Activated naive CD4-positive, alpha-beta T cell treated with anti-CD3 and anti-CD28 coated beads, Interleukin-2, amount 50 U/mL, for 72 hours (primary cell): ENCODE measurements around the gene ADGRL1. TPM values are rescaled to one million over a fixed set of nuclear protein-coding genes. Genes with fewer than 3 reads are reported as not detected.
"Not testable (repeated sequence)": the region's sequence is repeated elsewhere in the genome, so short reads cannot be mapped to it uniquely, and the experiment has no call there.

Experiments used
- ATAC-seq, 2 donors: fragments of 150-1000 bp; cut with Tn5 transposase; 2 replicates each; pipeline ENCODE4 v1.10.0; 2021; ENCODE audit warnings: mild to moderate bottlenecking in 2 of 2, moderate library complexity in 2 of 2
- DNase-seq, 2 donors: peaks; one replicate each; pipeline ENCODE4 v3.0.0; 2021 to 2022; ENCODE audit warnings: low spot score in 2 of 2
- H3K27ac Mint-ChIP-seq, 2 donors: one replicate each; pipeline ENCODE4 v1.8.0; 2022; ENCODE audit warnings: mild to moderate bottlenecking in 2 of 2, mixed read lengths in 2 of 2
- H3K36me3 Mint-ChIP-seq, 2 donors: one replicate each; pipeline ENCODE4 v1.8.0; 2022; ENCODE audit warnings: mixed read lengths in 2 of 2
- H3K9me3 Mint-ChIP-seq, 2 donors: one replicate each; pipeline ENCODE4 v1.8.0; 2022; ENCODE audit warnings: mixed read lengths in 2 of 2
- total RNA-seq, 2 donors: library from RNA; stranded (reverse); gene quantifications; one replicate each; pipeline ENCODE4 v1.2.3, GENCODE V29; 2022

The ADGRL1 gene
- total RNA-seq, 2 donors from 2014 or later = 9.2 to 25.7 TPM

- H3K9me3 Mint-ChIP-seq, DNase-seq, H3K36me3 Mint-ChIP-seq, ATAC-seq, H3K27ac Mint-ChIP-seq: not testable (repeated sequence)
Measured at GRCh38 chr19:14228446-14229071, 22.6 kb upstream of the ADGRL1 start.

- not testable (repeated sequence) for H3K36me3 Mint-ChIP-seq, H3K9me3 Mint-ChIP-seq, DNase-seq, H3K27ac Mint-ChIP-seq, ATAC-seq
Measured at GRCh38 chr19:14226498-14226897, 20.5 kb upstream of the ADGRL1 start.

DNA sequence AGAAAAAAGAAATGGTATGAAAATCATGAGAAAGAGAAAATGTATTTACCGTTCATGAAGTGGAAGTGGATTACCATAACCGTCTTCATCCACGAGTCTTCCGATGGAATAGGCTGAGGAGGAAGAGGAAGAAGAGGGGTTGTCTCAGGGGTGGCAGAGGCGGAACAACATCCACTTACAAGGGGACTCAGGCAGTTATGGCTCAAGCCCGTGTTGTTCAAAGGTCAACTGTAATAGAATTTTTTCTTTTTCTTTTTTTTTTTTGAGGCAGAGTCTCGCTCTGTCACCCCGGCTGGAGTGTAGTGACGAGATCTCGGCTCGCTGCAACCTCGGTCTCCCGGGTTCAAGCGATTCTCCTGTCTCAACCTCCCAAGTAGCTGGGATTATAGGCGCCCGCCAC, 16.9 kb upstream of the ADGRL1 start:
- Mint-ChIP-seq H3K27ac (no peak overlapping the region), H3K9me3 (no peaks in the 10 kb centered on the region), H3K36me3 (no peaks in the 10 kb centered on the region)
- ATAC-seq (no peak), DNase-seq (no peak)

GRCh38 chr19:14221345-14221744, 15.4 kb upstream of the ADGRL1 start:
- not testable (repeated sequence) for H3K27ac Mint-ChIP-seq, H3K36me3 Mint-ChIP-seq, H3K9me3 Mint-ChIP-seq
- DNase-seq (peak; percentile 70 to 78), ATAC-seq (peak; percentile 80 to 84)

DNA sequence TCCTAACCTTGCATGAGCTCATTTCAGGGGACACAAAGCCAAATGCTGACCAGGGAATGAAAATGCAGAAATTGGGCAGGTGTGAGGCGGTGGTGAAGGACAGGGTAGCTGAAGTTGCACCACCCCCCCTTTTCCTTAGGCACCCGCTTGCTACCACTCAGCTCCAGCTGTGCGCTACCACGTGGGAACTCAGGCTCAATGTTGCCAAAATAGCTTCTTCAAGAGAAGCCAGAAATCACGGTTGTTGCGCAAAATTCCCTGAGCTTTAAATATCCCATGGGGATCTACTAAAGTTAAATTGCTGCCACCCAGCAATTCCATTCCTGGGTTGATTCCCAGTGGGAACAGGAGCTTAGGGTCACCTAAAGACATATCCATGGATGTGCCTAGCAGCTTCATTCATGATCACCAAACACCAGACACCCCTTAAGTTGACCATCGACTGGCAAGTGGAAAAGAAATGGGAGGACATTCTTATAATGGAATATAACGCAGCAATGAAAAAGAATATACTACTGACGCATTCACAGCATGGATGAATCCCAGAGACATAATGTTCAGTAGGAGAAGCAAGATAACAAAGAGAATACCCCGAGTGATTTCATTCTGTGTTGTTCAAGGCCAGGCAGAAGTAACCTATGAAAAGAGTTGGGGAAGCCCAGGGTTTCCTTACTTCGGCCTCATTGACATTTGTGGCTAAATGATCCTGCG, 12.8 kb upstream of the ADGRL1 start:
- Mint-ChIP-seq H3K27ac (no peak overlapping the region), H3K9me3 (no peaks in the 10 kb centered on the region), H3K36me3 (no peaks in the 10 kb centered on the region)
- DNase-seq (no peak), ATAC-seq (no peak)

DNA sequence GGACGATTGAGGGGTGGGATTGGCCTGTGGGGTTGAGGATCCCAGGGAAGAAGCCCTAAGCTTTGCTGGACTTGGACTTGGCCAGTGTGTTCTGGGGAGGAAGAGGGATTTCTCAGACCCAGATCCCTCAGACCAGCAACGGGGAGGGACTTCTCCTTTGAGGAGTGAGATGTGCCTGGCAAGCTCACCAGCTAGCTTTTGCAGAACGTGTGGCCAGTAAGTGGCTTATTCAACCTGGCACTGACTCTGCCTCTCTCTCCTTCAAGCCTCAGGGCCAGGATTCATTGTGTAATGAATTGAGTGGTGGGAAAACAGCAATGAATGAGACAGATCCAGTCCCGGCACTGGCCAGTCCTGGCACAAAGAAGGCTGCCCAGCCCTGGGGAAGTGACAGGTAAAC, 11.9 kb upstream of the ADGRL1 start:
- not testable (repeated sequence) for ATAC-seq, H3K27ac Mint-ChIP-seq

DNA sequence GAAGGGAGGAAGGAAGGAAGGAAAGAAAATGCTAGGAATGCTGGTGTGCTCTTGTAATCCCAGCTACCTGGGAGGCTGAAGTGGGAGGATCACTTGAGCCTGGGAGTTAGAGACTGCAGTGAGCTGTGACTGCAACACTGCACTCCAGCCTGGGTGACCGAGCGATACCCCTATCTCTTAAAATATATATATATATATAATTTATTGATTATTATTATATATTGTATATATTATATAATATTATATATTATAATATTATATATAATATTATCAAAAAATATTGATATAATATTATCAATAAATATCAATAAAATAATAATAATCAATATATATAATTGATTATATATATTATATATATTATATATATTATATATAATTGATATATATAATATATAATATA, 8.6 kb upstream of the ADGRL1 start:
- DNase-seq (no peak), ATAC-seq (peak; percentile 7 to 8)
- Mint-ChIP-seq H3K36me3 (no peaks in the 10 kb centered on the region), H3K27ac (no peak overlapping the region), H3K9me3 (no peaks in the 10 kb centered on the region)

More for the DNA sequence above, 11.9 kb upstream of the ADGRL1 start:
- not testable (repeated sequence) for H3K9me3 Mint-ChIP-seq, DNase-seq, H3K36me3 Mint-ChIP-seq

DNA sequence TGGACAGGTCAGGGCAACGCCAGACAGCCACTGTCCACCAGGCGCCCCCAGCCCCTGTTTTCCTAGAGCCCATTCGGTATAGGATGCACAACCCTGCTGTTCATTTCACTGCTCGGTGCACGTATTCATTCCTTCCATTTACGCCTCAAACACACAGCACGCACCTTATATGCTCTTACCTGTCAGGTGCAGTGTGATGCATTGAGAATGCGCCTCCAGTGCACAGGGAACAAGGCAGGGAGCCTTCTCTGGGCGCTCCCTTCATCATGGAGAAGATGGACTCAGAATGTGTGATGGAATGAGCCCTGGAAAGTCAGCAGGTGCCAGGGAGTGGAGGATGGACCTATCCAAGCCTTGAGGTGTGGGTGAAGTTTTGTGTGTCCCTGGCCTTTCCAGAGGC, 4.2 kb upstream of the ADGRL1 start:
- not testable (repeated sequence) for ATAC-seq, H3K9me3 Mint-ChIP-seq, DNase-seq, H3K27ac Mint-ChIP-seq, H3K36me3 Mint-ChIP-seq

DNA sequence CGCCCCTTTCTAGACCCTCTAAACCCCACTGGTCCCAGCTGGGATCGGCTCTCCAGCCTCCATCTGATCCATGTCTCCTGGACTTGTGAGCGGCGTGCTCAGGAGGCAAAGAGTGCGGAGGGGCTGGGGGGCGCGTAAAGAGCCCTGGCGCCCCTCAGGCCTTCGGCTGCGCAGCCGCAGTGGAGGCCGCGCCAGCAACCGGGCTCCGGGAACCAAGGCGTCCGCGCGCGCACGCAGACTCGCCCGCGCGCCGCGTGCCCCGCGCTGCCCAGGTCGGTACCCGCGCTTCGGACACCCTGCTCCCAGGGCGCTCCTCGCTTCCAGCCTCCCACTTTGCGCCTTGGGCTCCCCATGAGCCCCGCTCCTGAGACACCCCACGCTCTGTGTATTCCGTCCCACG, 3.4 kb upstream of the ADGRL1 start:
- not testable (repeated sequence) for H3K36me3 Mint-ChIP-seq, H3K9me3 Mint-ChIP-seq, ATAC-seq, DNase-seq, H3K27ac Mint-ChIP-seq

- not testable (repeated sequence) for ATAC-seq, H3K36me3 Mint-ChIP-seq, DNase-seq, H3K27ac Mint-ChIP-seq, H3K9me3 Mint-ChIP-seq
Measured at GRCh38 chr19:14208496-14208895, 2.5 kb upstream of the ADGRL1 start.

DNA sequence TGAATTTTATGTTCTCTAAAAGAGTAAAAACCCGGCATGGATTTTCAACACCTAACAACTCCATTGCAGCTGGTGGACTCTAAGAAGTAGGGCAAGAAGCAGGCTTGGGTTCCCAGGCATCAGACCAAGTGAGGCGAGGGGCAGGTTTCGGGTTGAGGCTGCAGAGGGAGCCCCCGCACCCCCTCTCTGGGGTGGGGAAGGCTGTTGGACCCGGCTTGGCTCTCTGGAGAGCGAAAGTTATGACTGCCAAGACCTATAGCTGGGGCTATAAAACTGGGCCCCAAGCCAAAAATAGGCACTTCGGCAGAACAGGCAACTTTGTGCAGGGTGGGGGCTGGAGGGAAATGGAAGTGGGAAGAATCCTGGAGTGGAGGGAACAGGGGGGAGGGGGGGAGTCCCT, 1.8 kb upstream of the ADGRL1 start:
- not testable (repeated sequence) for H3K36me3 Mint-ChIP-seq, H3K9me3 Mint-ChIP-seq, H3K27ac Mint-ChIP-seq, DNase-seq
- peak in 1 of 2 donors; percentile 12 for ATAC-seq

- ATAC-seq (peak; percentile 56 to 79), DNase-seq (peak; percentile 67 to 88)
- not testable (repeated sequence) for H3K36me3 Mint-ChIP-seq, H3K9me3 Mint-ChIP-seq
- H3K27ac Mint-ChIP-seq = peak overlapping the region in 1 of 2 donors; percentile 93
Measured at GRCh38 chr19:14206737-14207726, 1.1 kb upstream of the ADGRL1 start.

- DNase-seq, H3K27ac Mint-ChIP-seq, H3K9me3 Mint-ChIP-seq: not testable (repeated sequence)
Measured at GRCh38 chr19:14206308-14206707, 339 bp upstream of the ADGRL1 start.

GRCh38 chr19:14204676-14205451, 1.1 kb downstream of the ADGRL1 start:
- ATAC-seq, DNase-seq, H3K36me3 Mint-ChIP-seq, H3K9me3 Mint-ChIP-seq: not testable (repeated sequence)
- peak overlapping the region; percentile 75 to 92 for H3K27ac Mint-ChIP-seq

More at GRCh38 chr19:14206308-14206707, 339 bp upstream of the ADGRL1 start:
- peak; percentile 17 to 45 for ATAC-seq
- not testable (repeated sequence) for H3K36me3 Mint-ChIP-seq

DNA sequence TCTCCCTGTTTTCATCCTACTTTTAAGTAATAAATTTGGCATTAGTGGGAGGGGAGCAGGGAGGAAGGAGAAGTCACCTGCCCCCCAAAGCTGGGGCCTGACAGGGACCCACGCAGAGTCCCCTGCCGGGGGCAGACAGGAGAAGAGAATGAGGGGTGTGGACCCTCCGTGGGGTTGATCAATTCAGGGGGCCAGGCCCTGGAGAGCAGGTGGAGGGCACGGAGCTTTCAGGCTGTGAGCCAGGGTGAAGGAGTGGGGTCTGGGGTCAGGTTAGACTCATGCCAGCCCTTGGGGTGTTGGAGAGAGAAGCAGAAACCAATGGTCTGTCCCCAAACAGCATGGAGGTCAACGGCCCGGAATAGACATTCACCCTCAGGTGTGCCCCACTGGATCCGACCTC, 1.8 kb downstream of the ADGRL1 start:
- not testable (repeated sequence) for H3K9me3 Mint-ChIP-seq, ATAC-seq, DNase-seq, H3K36me3 Mint-ChIP-seq
- H3K27ac Mint-ChIP-seq = peak overlapping the region; percentile 75 to 92

- not testable (repeated sequence) for ATAC-seq, H3K9me3 Mint-ChIP-seq, H3K27ac Mint-ChIP-seq, H3K36me3 Mint-ChIP-seq, DNase-seq
Measured at GRCh38 chr19:14203788-14204187, 2.2 kb downstream of the ADGRL1 start.
